Muscle layer of colon (tissue), 2 donors: Measurements from ENCODE around the gene MAPRE2.

ENCODE experiments used
- H3K27ac ChIP-seq: one replicate; pipeline ENCODE4 v1.7.0; 2013; ENCODE audit warnings: low read depth, mild to moderate bottlenecking, low read length, moderate library complexity
- H3K27me3 ChIP-seq, 2 donors: one replicate each; pipeline ENCODE4 v1.7.0; 2013; ENCODE audit warnings: low read length in 2 of 2, mild to moderate bottlenecking in 2 of 2; ENCODE audit not compliant: insufficient read depth in 2 of 2, control insufficient read depth in 1 of 2
- H3K36me3 ChIP-seq: one replicate; pipeline ENCODE4 v1.7.0; 2013; ENCODE audit warnings: mild to moderate bottlenecking, low read length; ENCODE audit not compliant: insufficient read depth
- H3K4me1 ChIP-seq: one replicate; pipeline ENCODE4 v1.7.0; 2013; ENCODE audit warnings: mild to moderate bottlenecking, low read length; ENCODE audit not compliant: insufficient read depth
- H3K4me3 ChIP-seq, 2 donors: one replicate each; pipeline ENCODE4 v1.7.0; 2013; ENCODE audit warnings: low read length in 2 of 2, low read depth in 1 of 2, mild to moderate bottlenecking in 1 of 2, moderate library complexity in 1 of 2
- H3K9ac ChIP-seq: one replicate; pipeline ENCODE4 v1.7.0; 2013; ENCODE audit warnings: low read length
- H3K9me3 ChIP-seq: one replicate; pipeline ENCODE4 v1.7.0; 2013; ENCODE audit warnings: mild to moderate bottlenecking, low read length
- donor health status: abdominal sarcoma.
- donor health status: Adenocarcinoma of cecum.

Gene MAPRE2

DNA sequence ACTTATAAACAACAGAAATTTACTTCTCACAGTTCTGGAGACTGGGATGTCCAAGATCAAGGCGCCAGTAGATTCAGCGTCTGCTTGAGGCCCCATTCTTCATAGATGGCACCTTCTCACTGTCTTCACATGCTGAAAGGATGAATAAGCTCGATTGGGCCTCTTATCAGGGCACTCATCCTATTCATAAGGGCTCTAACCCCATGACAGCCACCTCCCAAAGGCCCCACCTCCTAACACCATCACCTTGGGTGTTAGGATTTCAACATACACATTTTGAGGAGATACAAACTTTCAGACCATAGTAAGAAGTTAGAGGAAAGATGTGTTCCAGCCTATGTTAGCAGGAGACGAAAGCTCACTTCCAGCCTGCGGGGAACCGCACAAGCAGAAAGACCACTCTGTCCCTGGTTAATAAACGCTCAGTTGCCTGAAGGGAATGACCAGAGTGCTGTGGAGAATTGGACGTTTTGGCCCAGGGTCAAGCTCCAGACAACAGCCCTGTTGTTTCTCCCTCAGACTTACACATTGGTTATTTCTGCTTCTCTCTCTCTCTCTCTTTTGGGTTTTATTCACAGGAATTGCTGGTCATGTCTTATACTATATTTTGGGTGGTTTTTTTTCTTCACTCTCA is 90.3 kb downstream of the MAPRE2 start:
- Histone ChIP-seq H3K9me3 (no peaks in the 10 kb centered on the region), H3K4me1 (no peaks in the 10 kb centered on the region), H3K27me3 (no peaks in the 10 kb centered on the region), H3K4me3 (no peak overlapping the region), H3K9ac (no peak overlapping the region), H3K36me3 (peaks cover 33% of the 10 kb centered on the region), H3K27ac (no peak overlapping the region)

DNA sequence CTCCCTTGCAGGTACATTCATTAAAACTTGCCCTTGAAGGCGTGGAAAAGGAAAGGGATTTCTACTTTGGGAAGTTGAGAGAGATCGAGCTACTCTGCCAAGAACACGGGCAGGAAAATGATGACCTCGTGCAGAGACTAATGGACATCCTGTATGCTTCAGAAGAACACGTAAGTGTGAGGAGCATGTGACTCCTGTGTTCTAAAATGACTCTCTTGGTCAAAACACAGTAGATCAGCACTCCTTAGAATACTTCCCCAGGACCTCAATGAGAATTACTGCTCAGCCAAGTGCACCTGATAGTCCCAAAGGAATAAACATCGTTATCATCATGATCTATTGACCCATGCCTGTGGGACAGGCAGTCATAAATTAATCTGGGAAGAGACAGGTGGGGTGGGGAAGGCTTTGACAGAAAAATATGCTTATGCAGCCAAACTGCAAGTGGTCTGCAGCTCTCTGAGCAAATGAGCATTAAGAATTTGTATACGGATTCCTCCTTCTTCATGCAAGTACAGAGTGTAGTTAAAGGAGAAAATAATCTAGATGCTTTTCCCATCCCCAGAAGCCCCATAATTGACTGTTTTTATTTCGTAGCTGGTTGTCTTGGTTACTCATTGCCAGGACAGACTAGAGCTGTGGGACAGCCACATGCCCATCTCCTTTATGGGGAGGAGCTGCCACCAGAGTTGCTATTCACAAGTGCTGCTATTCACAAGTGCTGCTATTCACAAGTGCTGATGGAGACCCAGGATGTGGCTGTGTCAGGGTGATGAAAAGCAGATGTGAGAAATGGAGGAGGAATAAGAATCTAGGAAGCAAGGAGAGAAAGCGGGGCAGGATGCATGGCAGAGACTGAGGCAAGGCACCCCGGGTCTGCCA is 91.0 kb downstream of the MAPRE2 start:
- Histone ChIP-seq H3K9ac (no peak overlapping the region), H3K27ac (no peak overlapping the region), H3K36me3 (peaks cover 36% of the 10 kb centered on the region), H3K9me3 (no peaks in the 10 kb centered on the region), H3K4me3 (no peak overlapping the region), H3K27me3 (no peaks in the 10 kb centered on the region), H3K4me1 (no peaks in the 10 kb centered on the region)

DNA sequence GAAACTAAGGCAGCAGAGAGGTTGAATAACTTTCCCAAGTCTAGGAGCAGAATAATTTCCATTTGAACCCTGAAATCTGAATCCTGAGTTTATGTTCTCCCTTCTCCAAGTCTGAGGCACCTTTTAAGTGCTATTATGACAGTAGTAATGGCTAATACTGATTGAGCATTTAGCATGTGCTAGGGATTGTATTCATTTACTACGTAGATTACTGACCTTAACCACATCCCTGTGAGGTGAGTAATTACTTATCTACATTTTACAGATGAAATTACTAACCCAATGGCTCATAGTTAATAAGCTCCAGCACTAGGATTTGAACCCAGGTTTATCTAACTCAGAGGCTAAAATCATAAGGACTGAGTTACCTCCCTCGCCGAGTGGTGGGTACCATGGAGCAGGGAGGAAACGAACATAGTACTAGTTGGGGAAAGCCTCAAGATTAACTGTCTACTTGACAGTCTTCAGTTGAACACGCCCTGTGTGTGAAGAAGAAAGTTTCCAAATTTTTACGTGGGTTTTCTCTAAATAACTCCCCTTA is 93.0 kb downstream of the MAPRE2 start:
- Histone ChIP-seq H3K9me3 (no peaks in the 10 kb centered on the region), H3K4me3 (no peak overlapping the region), H3K36me3 (peaks cover 36% of the 10 kb centered on the region), H3K27ac (no peak overlapping the region), H3K4me1 (no peaks in the 10 kb centered on the region), H3K27me3 (no peaks in the 10 kb centered on the region), H3K9ac (no peak overlapping the region)

DNA sequence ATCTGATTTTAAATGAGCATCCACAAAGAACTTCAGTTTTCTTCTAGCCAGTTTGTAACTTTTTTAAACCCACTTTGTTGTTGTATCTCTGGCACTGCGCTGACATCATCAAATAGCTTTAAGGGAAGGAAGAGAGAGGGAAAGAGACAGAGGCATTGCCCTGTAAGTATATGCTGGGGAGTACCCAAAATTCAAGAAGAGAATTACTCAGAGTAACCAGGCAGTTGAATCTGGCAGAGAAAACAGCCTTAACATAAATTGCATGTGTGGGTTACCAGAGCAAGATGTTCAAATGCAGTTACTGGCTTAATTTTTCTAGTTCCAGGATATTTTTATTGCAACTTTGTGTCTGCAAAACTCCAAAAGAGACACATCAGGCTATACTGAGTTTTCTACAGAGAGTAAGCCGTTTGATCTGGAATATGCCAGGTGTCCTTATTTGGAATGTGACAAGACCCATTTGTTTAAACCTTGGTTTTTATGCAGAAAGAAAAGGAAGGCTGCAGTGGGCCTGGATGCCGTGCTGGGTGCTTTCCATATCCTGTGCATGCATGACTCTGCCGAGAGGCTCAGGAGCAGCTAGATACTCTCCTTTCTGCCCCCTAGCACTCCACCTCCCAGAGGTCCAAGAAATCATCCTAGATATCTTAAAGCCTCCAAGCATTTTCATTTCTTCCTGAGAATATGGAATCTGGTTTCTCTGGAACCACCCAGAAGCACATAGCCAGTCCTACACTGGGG is 93.7 kb downstream of the MAPRE2 start:
- no peaks in the 10 kb centered on the region for H3K9me3 ChIP-seq
- H3K4me3 ChIP-seq, result no peak overlapping the region
- no peaks in the 10 kb centered on the region for H3K27me3 ChIP-seq
- H3K9ac ChIP-seq, result no peak overlapping the region
- no peak overlapping the region for H3K27ac ChIP-seq
- H3K36me3 ChIP-seq, result peaks cover 36% of the 10 kb centered on the region
- H3K4me1 ChIP-seq, result no peaks in the 10 kb centered on the region

DNA sequence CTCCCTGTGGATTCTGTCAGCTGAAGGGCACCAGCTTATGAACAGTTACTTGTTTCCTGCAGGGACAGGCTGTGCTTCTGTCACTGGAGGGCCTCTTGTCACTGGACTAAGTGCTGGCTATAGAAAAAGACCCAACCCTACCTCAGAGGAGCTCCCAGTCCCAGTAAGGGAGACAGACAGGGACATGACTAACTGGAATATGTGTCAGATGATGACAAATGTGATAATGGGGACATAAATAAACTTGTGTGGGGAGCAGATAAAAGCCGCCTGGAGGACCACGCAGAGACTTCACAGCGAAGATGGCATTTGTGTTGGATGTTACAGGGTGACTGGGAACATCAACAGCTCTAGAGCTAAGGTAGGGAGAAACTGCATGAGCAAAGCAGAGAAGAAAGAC is 95.0 kb downstream of the MAPRE2 start:
- Histone ChIP-seq H3K27me3 (no peaks in the 10 kb centered on the region), H3K4me1 (no peaks in the 10 kb centered on the region), H3K27ac (no peak overlapping the region), H3K9me3 (no peaks in the 10 kb centered on the region), H3K36me3 (peaks cover 42% of the 10 kb centered on the region), H3K4me3 (no peak overlapping the region), H3K9ac (no peak overlapping the region)

DNA sequence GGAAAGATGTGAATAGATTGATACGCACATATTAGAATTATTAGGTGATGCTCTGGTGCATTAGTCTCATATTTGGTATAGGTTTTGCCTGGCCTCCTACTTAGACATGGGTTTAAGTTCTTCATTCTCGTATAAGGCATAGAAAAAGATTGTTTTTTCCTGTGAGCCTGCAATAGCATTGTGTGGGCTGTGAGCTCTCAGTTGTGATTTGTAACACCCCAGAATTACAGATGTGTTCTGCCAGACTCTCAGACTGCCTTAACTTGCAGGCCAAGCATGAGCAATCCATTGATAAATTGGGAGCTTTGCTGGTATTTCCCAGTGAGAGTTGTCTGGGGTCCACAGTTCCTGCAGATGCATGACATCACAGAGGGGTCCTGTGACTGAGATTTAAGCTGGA is 95.7 kb downstream of the MAPRE2 start:
- Histone ChIP-seq H3K36me3 (peaks cover 40% of the 10 kb centered on the region), H3K27me3 (no peaks in the 10 kb centered on the region), H3K4me3 (no peak overlapping the region), H3K9ac (no peak overlapping the region), H3K9me3 (no peaks in the 10 kb centered on the region), H3K27ac (no peak overlapping the region), H3K4me1 (no peaks in the 10 kb centered on the region)

DNA sequence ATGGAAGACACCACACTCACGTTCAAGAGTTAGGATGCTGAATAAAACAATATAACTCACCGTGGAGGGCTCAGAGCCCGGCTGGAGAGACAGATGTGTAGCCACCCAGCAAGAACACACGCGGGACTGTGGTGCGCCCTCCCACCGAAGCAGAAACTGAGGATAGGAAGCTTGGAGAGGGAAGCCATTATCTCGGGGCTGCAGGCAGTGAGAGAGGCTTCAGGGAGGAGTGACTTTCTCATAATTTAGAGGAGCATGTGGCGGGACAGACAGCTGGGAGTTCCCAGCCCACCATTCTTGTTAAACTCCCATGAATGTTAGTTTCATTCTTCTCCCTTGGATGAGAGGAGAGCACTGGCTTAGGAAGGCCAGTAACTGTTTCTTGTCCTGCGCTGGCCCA is 96.4 kb downstream of the MAPRE2 start:
- no peak overlapping the region for H3K4me3 ChIP-seq
- H3K4me1 ChIP-seq, result no peaks in the 10 kb centered on the region
- no peak overlapping the region for H3K27ac ChIP-seq
- H3K9ac ChIP-seq, result no peak overlapping the region
- H3K9me3 ChIP-seq, result no peaks in the 10 kb centered on the region
- H3K36me3 ChIP-seq, result peaks cover 33% of the 10 kb centered on the region
- H3K27me3 ChIP-seq, result no peaks in the 10 kb centered on the region

DNA sequence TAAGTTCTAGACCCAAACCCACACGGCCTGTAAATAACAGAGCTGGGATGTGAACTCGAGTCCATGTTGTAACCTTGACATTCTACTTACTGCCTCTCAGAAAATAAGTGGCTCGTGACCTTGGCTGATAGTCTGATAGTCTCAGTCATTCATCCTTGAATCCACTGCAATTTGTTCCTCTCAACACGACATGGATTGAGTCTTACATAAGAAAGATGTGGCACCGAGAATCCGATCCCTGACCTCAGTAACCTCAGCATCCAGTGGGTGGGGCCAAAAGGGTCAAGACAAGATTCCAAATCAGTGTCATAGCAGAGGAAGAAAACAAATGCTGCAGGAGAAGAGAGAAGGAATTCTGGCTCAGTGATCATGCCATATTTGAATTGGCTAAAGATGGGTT is 97.6 kb downstream of the MAPRE2 start:
- no peaks in the 10 kb centered on the region for H3K9me3 ChIP-seq
- no peaks in the 10 kb centered on the region for H3K4me1 ChIP-seq
- no peak overlapping the region for H3K27ac ChIP-seq
- no peaks in the 10 kb centered on the region for H3K27me3 ChIP-seq
- H3K9ac ChIP-seq, result no peak overlapping the region
- H3K36me3 ChIP-seq, result peaks cover 27% of the 10 kb centered on the region
- H3K4me3 ChIP-seq, result no peak overlapping the region

DNA sequence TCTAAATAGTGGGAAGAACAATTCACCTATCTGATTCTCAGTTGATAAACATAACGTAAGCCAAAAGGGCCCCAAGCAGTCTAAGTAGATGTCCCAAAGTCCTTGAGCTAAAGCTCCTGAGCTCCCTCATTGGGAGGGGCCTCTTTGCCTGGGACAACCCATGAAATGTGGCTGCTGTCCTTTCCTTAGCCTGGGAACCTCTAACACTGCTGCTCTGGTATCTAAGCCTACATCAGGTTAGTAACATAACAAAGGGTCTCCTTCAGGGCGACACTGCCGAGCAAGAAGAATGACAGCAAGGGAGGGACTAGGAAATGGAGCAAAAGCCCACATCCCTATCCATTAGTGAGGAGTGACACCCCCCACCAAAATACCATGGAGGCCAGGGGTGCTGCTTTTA is 98.3 kb downstream of the MAPRE2 start:
- H3K36me3 ChIP-seq, result peaks cover 20% of the 10 kb centered on the region
- H3K27me3 ChIP-seq, result no peaks in the 10 kb centered on the region
- no peak overlapping the region for H3K9ac ChIP-seq
- H3K4me1 ChIP-seq, result no peaks in the 10 kb centered on the region
- no peak overlapping the region for H3K4me3 ChIP-seq
- H3K9me3 ChIP-seq, result no peaks in the 10 kb centered on the region
- no peak overlapping the region for H3K27ac ChIP-seq

DNA sequence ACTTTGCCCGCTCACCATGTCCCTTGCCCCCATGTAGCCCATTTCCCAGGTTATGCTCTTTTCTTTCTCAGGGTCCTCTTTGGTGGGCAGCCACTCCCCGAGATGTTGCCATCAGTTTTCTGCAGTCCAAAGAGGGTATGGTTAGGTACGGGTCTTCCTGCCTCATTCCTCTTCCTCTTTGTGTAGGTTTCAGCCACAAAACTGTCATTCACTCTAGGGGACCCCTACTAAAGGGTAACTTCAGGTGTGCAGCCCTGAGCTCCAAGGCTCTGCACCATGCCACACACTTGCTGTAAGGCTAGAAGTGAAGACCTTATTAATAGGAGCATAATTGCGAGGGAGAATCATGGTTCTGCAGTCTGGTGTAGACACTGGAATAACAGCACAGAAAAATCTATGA is 99.9 kb downstream of the MAPRE2 start:
- no peaks in the 10 kb centered on the region for H3K4me1 ChIP-seq
- H3K36me3 ChIP-seq, result peaks cover 17% of the 10 kb centered on the region
- no peaks in the 10 kb centered on the region for H3K9me3 ChIP-seq
- no peak overlapping the region for H3K4me3 ChIP-seq
- H3K27ac ChIP-seq, result no peak overlapping the region
- H3K27me3 ChIP-seq, result no peaks in the 10 kb centered on the region
- H3K9ac ChIP-seq, result no peak overlapping the region

DNA sequence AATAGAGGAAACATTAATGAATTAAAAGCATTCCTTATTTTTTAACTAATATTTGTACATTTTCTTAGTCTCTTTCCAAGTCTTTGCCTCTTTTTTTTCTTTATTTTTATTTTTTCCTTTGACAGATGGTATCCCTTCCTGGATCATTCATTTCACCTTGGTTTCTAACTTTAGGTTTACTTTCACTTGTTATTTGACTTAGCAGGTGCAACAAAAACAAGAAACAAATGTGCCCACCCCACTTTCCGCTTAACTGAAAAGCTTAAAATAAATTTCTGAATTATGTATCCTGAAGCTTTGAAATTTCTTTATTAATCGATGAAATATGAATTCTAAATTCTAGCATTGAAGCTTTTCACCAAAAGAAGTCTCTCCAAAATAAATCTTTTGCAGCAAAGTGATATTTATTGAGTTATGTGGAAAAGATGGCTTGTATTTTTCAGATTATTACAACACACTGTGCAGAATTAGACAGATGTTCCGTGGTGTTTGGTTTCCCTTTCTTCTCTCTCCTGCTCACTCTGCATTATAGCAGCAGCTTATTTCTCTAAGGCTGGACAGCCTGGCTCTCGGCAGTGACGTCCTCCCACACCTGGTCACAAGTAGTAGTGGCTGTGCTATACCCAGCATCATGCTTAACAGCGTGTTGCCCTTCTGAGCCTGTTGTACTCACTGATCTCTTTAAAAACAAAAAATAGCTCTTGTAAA is 100.5 kb downstream of the MAPRE2 start:
- Histone ChIP-seq H3K9me3 (no peaks in the 10 kb centered on the region), H3K9ac (no peak overlapping the region)

More for the DNA sequence above, 100.5 kb downstream of the MAPRE2 start:
- Histone ChIP-seq H3K36me3 (peaks cover 12% of the 10 kb centered on the region), H3K27me3 (no peaks in the 10 kb centered on the region), H3K4me1 (no peaks in the 10 kb centered on the region), H3K4me3 (no peak overlapping the region), H3K27ac (no peak overlapping the region)
